Measurements from ENCODE around the gene YY1AP1.
"Not testable (repeated sequence)": the region's sequence is repeated elsewhere in the genome, so short reads cannot be mapped to it uniquely, and the experiment has no call there.

DNA sequence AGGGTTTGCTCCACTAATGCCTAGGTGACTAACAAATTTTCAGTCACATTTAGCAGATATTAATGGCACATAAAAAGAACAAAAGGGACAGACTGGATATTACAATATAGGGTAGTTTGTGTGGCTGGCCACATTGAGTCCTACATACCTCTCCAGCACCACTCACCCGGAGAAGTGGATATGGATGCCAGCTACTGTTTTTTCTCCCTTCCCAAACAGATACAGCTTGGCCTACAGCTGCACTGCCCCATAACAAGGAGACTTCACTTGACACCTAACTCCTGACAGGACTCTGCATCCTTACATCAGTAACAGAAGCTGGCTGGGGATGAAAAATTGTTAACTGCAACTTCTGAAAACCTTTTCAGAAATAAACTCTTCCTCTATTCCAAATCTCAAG is 9.6 kb downstream of the YY1AP1 start:
- TF ChIP-seq, protein P1, sequence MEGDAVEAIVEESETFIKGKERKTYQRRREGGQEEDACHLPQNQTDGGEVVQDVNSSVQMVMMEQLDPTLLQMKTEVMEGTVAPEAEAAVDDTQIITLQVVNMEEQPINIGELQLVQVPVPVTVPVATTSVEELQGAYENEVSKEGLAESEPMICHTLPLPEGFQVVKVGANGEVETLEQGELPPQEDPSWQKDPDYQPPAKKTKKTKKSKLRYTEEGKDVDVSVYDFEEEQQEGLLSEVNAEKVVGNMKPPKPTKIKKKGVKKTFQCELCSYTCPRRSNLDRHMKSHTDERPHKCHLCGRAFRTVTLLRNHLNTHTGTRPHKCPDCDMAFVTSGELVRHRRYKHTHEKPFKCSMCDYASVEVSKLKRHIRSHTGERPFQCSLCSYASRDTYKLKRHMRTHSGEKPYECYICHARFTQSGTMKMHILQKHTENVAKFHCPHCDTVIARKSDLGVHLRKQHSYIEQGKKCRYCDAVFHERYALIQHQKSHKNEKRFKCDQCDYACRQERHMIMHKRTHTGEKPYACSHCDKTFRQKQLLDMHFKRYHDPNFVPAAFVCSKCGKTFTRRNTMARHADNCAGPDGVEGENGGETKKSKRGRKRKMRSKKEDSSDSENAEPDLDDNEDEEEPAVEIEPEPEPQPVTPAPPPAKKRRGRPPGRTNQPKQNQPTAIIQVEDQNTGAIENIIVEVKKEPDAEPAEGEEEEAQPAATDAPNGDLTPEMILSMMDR (IDR thresholded peaks at IDR 0.05), result not testable (repeated sequence)
- TF ChIP-seq POLR2A (IDR thresholded peaks at IDR 0.05), result not testable (repeated sequence)
